Mammary epithelial cell (primary cell): Measurements from ENCODE around the gene CD109.

Experiments used
- CTCF ChIP-seq, 2 donors: IDR thresholded peaks in 1 of 2; conservative IDR thresholded peaks in 1 of 2; 2 replicates each; pipeline ENCODE4 v1.5.1; 2011 to 2012; ENCODE audit warnings: inconsistent platforms in 2 of 2, low read length in 2 of 2, mild to moderate bottlenecking in 2 of 2, control low read depth in 1 of 2, low read depth in 1 of 2; ENCODE audit not compliant: insufficient read depth in 1 of 2; ENCODE audit errors: extremely low read depth in 1 of 2
- EZH2 ChIP-seq: IDR thresholded peaks from 2 replicates; pipeline ENCODE4 v1.6.1; 2012; ENCODE audit warnings: low read length, inconsistent platforms, borderline replicate concordance

- TF ChIP-seq CTCF (conservative IDR thresholded peaks at IDR 0.05 in 1 of 2, IDR thresholded peaks at IDR 0.05 in 1 of 2; ENCODE audit: extremely low read depth in 1 of 2, insufficient read depth in 1 of 2, low read depth in 1 of 2, low read length in 2 of 2) (no peak), EZH2 (no peak)
These were observed 29.6 kb upstream of the CD109 start for GRCh38 chr6:73666393-73666792.
